ENCODE results near the gene MT1H.
"Not testable (repeated sequence)": the region's sequence is repeated elsewhere in the genome, so short reads cannot be mapped to it uniquely, and the experiment has no call there.

The MT1H gene

DNA sequence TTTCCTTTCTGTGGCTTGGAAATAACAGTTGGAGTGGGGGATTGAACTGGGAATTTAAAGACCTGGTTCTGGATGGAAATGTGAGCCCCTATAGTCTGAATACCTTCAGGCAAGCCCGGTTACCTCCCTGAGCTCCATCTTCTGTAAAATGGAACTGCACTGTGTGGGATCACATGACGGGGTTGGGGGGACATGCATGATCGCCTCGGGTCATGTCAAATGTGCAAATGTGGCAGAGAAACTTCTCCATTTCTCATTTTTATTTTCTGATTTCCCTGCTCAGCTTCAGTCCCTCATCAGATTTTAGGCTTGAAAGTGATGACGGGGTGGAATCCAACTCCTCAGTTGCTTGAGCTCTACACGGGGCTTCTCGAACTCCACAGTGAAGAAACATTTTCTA, 16.4 kb upstream of the MT1H start:
- TF ChIP-seq POLR2AphosphoS5 (IDR thresholded peaks at IDR 0.05; ENCODE audit: low read depth, low read length) (no peak), TAF1 (IDR thresholded peaks at IDR 0.05; ENCODE audit: borderline replicate concordance, low read depth, low read length) (no peak), POLR2A (IDR thresholded peaks at IDR 0.05; ENCODE audit: low read depth, low read length) (no peak)
- DNase-seq (ENCODE audit: insufficient read length): no peak
- no peak for FAIRE-seq

DNA sequence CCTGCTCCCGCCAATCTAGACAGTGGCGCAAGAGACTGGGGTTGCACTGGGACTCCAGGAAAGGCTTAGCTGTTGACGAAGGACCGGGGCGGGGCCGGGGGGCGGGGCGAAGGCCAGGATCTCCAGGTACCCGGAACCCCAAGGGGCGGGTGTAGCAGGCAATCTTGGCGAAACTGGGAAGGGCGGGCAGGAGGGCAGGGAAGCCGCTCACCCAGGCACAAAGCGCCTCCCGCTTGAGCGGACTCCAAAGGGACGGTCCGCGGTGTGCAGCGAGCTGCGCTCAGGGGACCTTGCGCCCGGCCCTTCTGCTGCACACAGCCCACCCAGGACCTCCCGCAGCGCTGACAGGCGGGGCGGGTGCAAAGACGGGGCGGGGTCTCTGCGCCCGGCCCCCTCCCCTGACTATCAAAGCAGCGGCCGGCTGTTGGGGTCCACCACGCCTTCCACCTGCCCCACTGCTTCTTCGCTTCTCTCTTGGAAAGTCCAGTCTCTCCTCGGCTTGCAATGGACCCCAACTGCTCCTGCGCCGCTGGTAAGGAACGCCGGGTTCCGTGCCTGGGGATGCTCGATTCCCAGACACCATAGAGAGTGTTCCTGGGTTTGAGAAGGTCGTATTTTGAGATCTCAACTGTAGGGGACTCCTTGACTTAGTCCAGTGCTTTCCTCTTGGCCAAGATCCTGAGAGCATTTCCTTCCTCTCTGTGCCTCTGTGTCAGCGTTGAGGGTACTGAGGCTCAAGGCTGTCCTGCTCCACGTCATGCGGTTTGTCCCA, 11.9 kb upstream of the MT1H start, which contains the start of gene MT1F:
Gene MT1F, plus strand, starts transcription at position 405 of the 772 bp plus-strand sequence. Its CDS starts 100 bp downstream, at position 505.
- TF ChIP-seq TAF1 (IDR thresholded peaks at IDR 0.05; ENCODE audit: borderline replicate concordance, low read depth, low read length) (no peak), POLR2AphosphoS5 (IDR thresholded peaks at IDR 0.05; ENCODE audit: low read depth, low read length) (no peak), POLR2A (IDR thresholded peaks at IDR 0.05; ENCODE audit: low read depth, low read length) (no peak)
- FAIRE-seq (no peak), DNase-seq (ENCODE audit: insufficient read length) (no peak)

DNA sequence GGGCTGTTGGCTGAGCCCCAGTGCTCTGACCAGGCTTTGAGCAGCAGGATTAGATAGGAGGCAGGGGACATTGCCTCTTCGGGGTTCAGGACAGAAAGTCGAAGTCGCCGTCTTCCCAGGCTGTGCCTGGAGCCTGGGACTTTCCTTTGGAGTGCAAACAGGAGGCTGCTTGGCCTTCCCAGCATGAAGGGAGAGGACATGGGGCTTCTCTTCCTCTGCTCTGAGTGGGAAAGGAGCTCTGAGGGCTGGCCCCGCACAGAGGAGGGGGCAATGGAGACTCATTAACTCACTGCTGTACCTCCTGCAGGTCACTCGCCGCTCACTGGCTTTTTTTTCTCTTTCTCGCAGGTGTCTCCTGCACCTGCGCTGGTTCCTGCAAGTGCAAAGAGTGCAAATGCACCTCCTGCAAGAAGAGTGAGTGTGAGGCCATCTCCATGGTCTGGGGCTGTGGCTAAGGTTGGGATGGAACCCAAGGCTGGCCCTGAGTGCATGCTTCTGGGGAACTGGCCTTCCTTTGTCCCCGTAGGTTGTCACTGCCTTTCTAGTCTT, 11.2 kb upstream of the MT1H start:
- FAIRE-seq (no peak), DNase-seq (ENCODE audit: insufficient read length) (no peak)
- TF ChIP-seq POLR2AphosphoS5 (IDR thresholded peaks at IDR 0.05; ENCODE audit: low read depth, low read length): no peak
- no peak for TF ChIP-seq POLR2A (IDR thresholded peaks at IDR 0.05; ENCODE audit: low read depth, low read length)
- no peak for TF ChIP-seq TAF1 (IDR thresholded peaks at IDR 0.05; ENCODE audit: borderline replicate concordance, low read depth, low read length)

DNA sequence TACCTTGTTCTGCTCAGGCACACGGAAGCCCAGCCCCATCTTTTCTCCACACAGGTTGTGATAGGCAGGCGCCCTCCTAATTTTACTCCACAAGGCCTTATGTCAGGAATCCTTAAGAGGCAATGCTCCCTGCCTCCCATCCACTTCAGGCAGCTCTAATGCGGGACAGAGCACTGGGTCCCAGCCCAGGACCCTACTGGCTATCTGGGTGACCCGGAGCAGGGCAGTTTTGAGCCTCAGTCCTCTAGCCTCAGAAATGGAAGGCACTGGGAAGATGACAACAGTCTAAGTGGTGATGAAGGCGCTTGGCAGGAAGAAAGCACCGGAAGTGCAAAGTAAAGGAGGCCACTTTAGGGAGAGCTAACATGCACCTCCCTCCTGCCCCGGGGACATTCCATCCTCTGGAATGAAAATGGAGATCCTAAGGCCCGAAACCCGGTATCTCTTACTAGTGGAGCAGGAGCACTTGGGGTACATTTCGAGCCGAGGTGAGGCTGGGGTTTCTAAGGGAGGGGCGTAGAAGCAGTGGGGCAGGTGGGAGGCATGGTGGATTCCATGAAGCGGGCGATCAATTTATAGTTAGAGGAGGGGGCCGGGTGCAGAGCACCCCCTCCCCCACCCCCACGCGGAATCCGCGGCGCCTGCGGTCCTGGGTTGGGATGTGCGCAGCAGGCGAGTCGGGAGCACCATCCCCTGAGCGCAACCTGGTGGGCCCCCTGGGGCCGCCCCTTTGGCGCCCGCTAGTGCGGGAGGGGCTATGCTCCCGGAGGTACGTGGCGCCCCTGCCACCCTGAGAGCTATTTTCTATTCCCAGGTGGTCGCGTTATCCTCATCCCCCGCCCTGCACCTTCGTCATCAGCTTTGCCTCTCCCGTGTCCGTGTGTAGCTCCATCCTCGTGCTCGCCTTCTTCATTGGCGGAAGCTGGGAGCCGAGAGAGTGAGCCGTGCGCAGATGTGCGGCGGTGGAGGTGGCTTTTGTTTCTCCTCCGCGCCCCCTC, 7.0 kb upstream of the MT1H start:
- no peak for DNase-seq (ENCODE audit: insufficient read length)
- TF ChIP-seq POLR2AphosphoS5 (IDR thresholded peaks at IDR 0.05; ENCODE audit: low read depth, low read length) (no peak), TAF1 (IDR thresholded peaks at IDR 0.05; ENCODE audit: borderline replicate concordance, low read depth, low read length) (no peak), POLR2A (IDR thresholded peaks at IDR 0.05; ENCODE audit: low read depth, low read length) (no peak)
- no peak for FAIRE-seq

DNA sequence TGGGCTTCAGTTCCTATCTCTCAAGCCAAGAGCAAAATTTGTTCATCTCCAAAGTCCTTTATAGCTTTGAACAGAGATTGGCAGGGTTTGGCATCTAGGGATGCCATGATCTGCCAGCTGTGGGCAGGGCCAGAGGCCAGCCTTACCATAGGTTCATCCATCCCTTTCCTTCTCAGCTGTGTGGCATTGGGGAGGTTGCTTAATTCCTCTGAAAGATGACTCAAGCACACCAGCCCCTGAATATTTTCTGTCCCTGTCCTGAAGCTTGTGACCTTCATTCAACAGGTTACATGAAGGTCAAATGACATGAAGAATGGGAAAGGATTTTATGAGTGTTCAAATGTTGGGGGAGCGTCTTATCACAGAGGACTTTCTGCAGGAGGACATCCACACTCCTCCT, 5.1 kb upstream of the MT1H start:
- TF ChIP-seq POLR2AphosphoS5 (IDR thresholded peaks at IDR 0.05; ENCODE audit: low read depth, low read length) (no peak), POLR2A (IDR thresholded peaks at IDR 0.05; ENCODE audit: low read depth, low read length) (no peak), TAF1 (IDR thresholded peaks at IDR 0.05; ENCODE audit: borderline replicate concordance, low read depth, low read length) (no peak)
- DNase-seq (ENCODE audit: insufficient read length) (no peak), FAIRE-seq (no peak)

DNA sequence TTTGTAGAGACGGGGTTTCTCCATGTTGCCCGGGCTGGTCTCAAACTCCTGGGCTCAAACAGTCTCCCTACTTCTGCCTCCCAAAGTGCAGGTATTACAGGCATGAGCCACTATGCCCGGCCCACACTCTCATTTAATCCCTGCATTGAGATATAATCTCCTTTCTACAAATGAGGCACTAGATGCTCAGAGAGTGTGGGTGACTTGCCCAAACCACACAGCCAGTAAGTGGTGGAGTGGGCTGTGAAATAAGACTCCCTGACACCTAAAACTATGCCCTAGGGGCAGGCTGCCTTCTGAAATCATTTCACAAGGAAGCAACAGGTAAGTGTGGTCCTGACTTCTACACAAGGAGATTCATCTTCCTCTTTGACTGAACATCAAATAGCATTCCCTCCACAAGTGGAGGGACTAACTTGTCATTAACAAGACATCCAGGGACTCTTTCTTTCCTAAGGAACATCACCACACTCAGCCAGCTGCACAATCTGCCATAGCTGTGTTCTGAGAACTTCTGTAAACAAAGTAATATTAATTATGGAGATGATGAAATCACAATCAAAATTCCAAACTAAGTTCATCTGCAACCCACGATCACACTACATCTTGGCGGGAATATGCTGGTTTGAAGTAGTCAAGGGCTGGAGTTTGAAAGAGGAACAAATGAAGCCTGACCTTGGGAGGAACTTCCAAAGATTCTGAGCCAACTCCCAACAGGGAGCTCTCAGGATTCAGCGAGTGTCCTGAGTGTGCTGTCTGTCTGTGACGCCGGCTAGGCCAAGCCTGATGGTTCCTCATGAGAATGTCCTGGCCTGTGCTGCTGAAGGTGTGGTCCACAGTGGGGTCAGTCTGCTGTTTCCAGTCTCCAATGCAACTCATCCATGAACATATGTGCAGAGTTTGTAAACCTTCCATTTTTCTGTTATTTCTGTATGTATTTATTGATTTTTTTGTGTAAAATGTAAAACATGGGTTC, 4.0 kb upstream of the MT1H start:
- FAIRE-seq; DNase-seq (ENCODE audit: insufficient read length): not testable (repeated sequence)

DNA sequence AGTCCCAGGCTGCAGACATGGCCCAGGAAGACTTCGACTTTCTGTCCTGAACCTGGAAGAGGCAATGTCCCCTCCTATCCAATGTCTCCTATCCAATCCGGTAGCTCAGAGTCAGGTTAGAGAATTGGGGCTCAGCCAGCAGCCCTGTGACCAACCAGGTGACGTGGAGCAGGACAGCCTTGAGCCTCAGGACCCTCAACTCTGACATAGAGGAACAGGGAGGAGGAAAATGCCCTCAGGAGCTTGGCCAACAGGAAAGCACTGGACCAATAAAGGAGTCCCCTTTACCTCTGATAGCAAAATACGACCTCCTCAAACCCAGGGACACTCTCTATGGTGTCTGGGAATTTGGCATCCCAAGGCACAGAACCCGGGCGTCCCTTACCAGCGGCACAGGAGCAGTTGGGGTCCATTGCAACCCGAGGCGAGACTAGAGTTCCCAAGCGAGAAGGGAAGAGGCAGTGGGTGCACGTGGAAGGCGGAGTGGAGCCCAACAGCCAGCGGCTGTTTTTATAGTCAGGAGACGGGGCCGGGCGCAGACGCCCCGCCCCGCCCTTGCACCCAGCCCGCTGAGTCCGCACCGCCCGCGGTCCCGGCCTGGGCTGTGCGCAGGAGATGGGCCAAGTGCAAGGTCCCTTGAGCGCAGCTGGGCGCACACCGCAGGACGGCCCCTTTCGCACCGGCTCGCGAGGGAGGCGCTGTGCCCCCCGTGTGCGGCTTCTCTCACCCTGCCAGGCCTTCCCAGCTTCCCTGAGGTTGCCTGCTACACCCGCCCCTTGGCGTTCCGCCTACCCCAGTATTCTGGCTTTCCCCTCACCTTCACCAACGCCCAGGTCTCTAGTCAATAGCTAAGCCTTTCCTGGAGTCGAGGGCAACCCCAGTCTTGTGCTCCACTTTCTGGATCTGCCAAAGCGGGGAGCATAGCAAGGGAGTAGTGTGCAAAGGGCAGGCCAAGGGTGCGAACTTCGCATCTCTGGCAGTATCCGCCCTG, 1.7 kb upstream of the MT1H start, which contains the start of gene MT1G:
Gene MT1G, minus strand, starts transcription at position 485 of the 991 bp plus-strand sequence. Its CDS starts 72 bp downstream, at position 413.
- FAIRE-seq: no peak

DNA sequence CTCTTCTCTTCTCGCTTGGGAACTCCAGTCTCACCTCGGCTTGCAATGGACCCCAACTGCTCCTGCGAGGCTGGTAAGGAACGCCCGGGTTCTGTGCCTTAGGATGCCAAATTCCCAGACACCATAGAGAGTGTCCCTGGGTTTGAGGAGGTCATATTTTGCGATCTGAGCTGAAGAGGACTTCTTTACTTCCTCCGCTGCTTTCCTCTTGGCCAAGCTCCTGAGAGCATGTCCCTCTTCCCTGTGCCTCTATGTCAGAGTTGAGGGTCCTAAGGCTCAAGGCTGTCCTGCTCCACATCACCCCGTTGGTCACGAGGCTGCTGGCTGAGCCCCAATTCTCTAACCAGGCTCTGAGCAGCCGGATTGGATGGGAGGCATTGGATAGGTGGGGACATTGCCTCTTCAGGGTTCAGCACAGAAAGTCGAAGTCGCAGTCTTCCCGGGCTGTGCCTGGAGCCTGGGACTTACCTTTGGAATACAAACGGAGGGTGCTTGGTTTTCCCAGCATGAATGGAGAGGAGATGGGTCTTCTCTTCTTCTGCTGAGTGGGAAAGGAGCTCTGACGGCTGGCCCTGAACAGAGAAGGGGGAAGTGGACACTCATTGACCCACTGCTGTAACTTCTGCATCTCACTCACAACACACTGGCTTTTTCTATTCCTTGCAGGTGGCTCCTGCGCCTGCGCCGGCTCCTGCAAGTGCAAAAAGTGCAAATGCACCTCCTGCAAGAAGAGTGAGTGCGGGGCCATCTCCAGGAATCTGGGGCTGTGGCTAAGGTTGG, 416 bp downstream of the MT1H start:
- TF ChIP-seq POLR2AphosphoS5 (IDR thresholded peaks at IDR 0.05; ENCODE audit: low read depth, low read length) (no peak), TAF1 (IDR thresholded peaks at IDR 0.05; ENCODE audit: borderline replicate concordance, low read depth, low read length) (no peak), POLR2A (IDR thresholded peaks at IDR 0.05; ENCODE audit: low read depth, low read length) (no peak)
- FAIRE-seq (no peak), DNase-seq (ENCODE audit: insufficient read length) (no peak)

More for the DNA sequence above, 1.7 kb upstream of the MT1H start, which contains the start of gene MT1G:
- DNase-seq (ENCODE audit: insufficient read length): no peak
- TF ChIP-seq POLR2A (IDR thresholded peaks at IDR 0.05; ENCODE audit: low read depth, low read length) (no peak), TAF1 (IDR thresholded peaks at IDR 0.05; ENCODE audit: borderline replicate concordance, low read depth, low read length) (no peak), POLR2AphosphoS5 (IDR thresholded peaks at IDR 0.05; ENCODE audit: low read depth, low read length) (no peak)

DNA sequence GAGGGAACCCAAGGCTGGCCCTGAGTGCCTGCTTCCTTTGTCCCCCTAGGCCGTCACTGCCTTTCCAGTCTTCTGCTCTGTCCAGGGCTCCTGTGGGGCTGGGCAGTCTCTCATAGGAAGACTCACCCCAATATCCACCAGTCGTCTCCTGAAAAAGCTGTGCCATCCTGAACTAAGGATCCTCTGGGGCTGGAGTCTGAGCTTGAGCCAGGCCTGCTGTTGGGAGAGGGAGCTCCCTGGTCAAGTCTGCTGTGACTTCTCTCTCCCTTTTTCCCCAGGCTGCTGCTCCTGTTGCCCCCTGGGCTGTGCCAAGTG, 963 bp downstream of the MT1H start:
- TF ChIP-seq POLR2A (IDR thresholded peaks at IDR 0.05; ENCODE audit: low read depth, low read length) (no peak), TAF1 (IDR thresholded peaks at IDR 0.05; ENCODE audit: borderline replicate concordance, low read depth, low read length) (no peak), POLR2AphosphoS5 (IDR thresholded peaks at IDR 0.05; ENCODE audit: low read depth, low read length) (no peak)
- FAIRE-seq (no peak), DNase-seq (ENCODE audit: insufficient read length) (no peak)

DNA sequence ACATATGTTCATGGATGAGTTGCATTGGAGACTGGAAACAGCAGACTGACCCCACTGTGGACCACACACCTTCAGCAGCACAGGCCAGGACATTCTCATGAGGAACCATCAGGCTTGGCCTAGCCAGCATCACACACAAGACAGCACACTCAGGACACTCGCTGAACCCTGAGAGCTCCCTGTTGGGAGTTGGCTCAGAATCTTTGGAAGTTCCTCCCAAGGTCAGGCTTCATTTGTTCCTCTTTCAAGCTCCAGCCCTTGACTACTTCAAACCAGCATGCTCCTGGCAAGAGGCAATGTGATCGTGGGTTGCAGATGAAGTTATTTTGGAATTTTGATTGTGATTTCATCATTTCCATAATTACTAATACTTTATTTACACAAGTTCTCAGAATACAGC, 2.1 kb downstream of the MT1H start:
- not testable (repeated sequence) for DNase-seq (ENCODE audit: insufficient read length); FAIRE-seq

DNA sequence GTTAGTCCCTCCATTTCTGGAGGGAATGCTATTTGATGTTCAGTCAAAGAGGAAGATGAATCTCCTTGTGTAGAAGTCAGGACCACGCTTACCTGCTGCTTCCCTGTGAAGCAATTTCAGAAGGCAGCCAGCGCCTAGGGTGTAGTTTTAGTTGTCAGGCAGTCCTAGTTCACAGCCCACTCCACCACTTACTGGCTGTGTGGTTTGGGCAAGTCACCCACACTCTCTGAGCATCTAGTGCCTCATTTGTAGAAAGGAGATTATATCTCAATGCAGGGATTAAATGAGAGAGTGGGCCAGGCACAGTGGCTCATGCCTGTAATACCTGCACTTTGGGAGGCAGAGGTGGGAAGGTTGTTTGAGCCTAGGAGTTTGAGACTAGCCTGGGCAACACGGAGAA, 2.6 kb downstream of the MT1H start:
- FAIRE-seq; DNase-seq (ENCODE audit: insufficient read length): not testable (repeated sequence)

Data from GM12892 (cell line).